ENCODE data around the gene TUSC2. TPM values are rescaled to one million over a fixed set of nuclear protein-coding genes. Genes with fewer than 3 reads are reported as not detected.

TUSC2 gene
- total RNA-seq, 1 experiment from 2014 or later = 38.3 TPM

DNA sequence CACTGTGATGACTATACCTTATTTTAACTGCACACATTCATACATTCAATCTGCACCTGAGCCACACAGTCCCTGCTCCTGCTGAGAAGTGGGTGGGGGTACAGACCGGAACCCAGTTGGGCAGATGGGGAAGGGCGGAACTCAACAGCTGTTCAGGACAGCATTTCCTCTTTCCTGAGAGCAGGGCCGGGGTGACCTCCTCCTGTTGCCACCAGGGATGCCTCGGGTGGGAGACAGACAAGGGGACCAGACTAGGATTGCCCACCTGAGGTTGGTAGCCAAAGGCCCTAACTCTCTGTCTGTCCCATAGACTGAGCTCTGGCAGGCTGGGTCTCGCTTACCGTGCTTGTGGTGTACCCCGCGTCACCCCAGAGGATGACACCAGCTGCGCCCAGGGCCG is 9.4 kb downstream of the TUSC2 start:
- Mint-ChIP-seq H3K27ac (ENCODE audit: unreplicated experiment) (no peak overlapping the region), H3K4me3 (ENCODE audit: unreplicated experiment) (no peak overlapping the region), H3K27me3 (ENCODE audit: insufficient read depth, unreplicated experiment) (no peaks in the 10 kb centered on the region), H3K4me1 (ENCODE audit: low read depth, unreplicated experiment) (peaks cover 17% of the 10 kb centered on the region), H3K36me3 (ENCODE audit: insufficient read depth, unreplicated experiment) (peaks cover 46% of the 10 kb centered on the region), H3K9me3 (ENCODE audit: unreplicated experiment) (no peaks in the 10 kb centered on the region)
- no peaks in the 10 kb centered on the region for H3K27me3 ChIP-seq (replicated peaks; ENCODE audit: control insufficient read depth, insufficient read depth, low read length)
- H3K9me3 ChIP-seq = no peaks in the 10 kb centered on the region
- peaks cover 25% of the 10 kb centered on the region for H3K4me1 ChIP-seq
- no TSS peak for BruUV-seq (replicated peaks)
- TF ChIP-seq, protein P1, sequence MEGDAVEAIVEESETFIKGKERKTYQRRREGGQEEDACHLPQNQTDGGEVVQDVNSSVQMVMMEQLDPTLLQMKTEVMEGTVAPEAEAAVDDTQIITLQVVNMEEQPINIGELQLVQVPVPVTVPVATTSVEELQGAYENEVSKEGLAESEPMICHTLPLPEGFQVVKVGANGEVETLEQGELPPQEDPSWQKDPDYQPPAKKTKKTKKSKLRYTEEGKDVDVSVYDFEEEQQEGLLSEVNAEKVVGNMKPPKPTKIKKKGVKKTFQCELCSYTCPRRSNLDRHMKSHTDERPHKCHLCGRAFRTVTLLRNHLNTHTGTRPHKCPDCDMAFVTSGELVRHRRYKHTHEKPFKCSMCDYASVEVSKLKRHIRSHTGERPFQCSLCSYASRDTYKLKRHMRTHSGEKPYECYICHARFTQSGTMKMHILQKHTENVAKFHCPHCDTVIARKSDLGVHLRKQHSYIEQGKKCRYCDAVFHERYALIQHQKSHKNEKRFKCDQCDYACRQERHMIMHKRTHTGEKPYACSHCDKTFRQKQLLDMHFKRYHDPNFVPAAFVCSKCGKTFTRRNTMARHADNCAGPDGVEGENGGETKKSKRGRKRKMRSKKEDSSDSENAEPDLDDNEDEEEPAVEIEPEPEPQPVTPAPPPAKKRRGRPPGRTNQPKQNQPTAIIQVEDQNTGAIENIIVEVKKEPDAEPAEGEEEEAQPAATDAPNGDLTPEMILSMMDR (IDR thresholded peaks at IDR 0.05; ENCODE audit: insufficient read depth in 1 of 2, low read depth in 1 of 2, low read length in 1 of 2, severe bottlenecking in 1 of 2, unreplicated experiment in 1 of 2) = no peak
- ChIA-PET CTCF (no interaction called here), POLR2A (no interaction called here)
- intact Hi-C loops (cut with micrococcal nuclease; ENCODE audit: unreplicated experiment) = no loop called here
- DNase-seq = no peak
- peaks cover 4% of the 10 kb centered on the region for H3K36me3 ChIP-seq (ENCODE audit: control insufficient read depth, insufficient read depth, low read length)
- no peak overlapping the region for H3K4me3 ChIP-seq (ENCODE audit: low read depth, low read length)

DNA sequence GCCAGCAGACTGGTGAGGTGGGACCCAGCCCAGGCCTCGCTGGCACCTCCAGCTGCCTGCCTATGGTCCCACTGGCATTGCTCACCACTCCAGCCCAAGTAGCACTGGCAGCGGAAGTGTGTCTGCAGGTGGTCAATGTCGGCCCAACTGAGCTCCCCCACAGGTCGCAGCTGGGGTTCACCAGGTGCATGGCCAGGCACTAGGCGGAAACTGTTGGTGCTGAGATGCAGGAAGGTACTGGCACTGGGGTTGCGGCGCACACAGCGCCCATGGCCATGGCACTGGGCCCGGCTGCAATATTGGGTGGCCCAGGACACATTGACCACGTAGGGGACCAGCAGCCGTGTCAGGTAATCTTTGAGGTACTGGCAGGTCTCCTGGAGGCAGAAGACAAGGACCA is 9.9 kb downstream of the TUSC2 start:
- Histone ChIP-seq H3K9me3 (no peaks in the 10 kb centered on the region), H3K36me3 (ENCODE audit: control insufficient read depth, insufficient read depth, low read length) (peaks cover 4% of the 10 kb centered on the region), H3K4me1 (peaks cover 25% of the 10 kb centered on the region), H3K4me3 (ENCODE audit: low read depth, low read length) (no peak overlapping the region), H3K27me3 (replicated peaks; ENCODE audit: control insufficient read depth, insufficient read depth, low read length) (no peaks in the 10 kb centered on the region)
- no peak for DNase-seq
- CTCF ChIA-PET = no interaction called here
- Mint-ChIP-seq H3K4me1 (ENCODE audit: low read depth, unreplicated experiment) (peaks cover 17% of the 10 kb centered on the region), H3K27ac (ENCODE audit: unreplicated experiment) (no peak overlapping the region), H3K36me3 (ENCODE audit: insufficient read depth, unreplicated experiment) (peaks cover 47% of the 10 kb centered on the region), H3K9me3 (ENCODE audit: unreplicated experiment) (no peaks in the 10 kb centered on the region), H3K4me3 (ENCODE audit: unreplicated experiment) (no peak overlapping the region), H3K27me3 (ENCODE audit: insufficient read depth, unreplicated experiment) (no peaks in the 10 kb centered on the region)
- POLR2A ChIA-PET = no interaction called here
- no TSS peak for BruUV-seq (replicated peaks)
- TF ChIP-seq, protein P1 (IDR thresholded peaks at IDR 0.05; ENCODE audit: insufficient read depth in 1 of 2, low read depth in 1 of 2, low read length in 1 of 2, severe bottlenecking in 1 of 2, unreplicated experiment in 1 of 2) = no peak
- intact Hi-C loops (cut with micrococcal nuclease; ENCODE audit: unreplicated experiment) = no loop called here

DNA sequence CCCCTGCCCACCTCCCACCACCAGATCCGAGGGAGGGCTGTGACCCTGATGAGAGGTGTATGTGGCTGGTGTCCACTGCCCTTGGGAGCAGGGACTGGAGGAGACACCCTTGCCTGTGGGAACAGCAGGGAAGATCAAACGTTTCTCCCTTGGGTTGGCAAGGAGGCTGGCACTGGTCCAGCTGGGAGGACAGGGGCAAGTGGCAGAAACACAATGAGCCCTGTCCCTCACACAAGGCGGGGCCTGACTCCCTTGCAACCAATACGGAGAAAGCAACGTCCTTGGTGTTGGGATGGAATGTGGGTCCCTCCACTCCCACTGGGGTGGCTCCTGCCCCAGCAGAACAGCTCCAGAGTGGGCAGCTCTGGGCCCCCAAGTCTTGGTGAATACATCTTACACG is 10.7 kb downstream of the TUSC2 start:
- no peak for DNase-seq
- Mint-ChIP-seq H3K4me3 (ENCODE audit: unreplicated experiment) (no peak overlapping the region), H3K36me3 (ENCODE audit: insufficient read depth, unreplicated experiment) (peaks cover 47% of the 10 kb centered on the region)

More for the DNA sequence above, 10.7 kb downstream of the TUSC2 start:
- Mint-ChIP-seq H3K27ac (ENCODE audit: unreplicated experiment) (peak overlapping the region; percentile 82), H3K9me3 (ENCODE audit: unreplicated experiment) (no peaks in the 10 kb centered on the region), H3K4me1 (ENCODE audit: low read depth, unreplicated experiment) (peaks cover 17% of the 10 kb centered on the region), H3K27me3 (ENCODE audit: insufficient read depth, unreplicated experiment) (no peaks in the 10 kb centered on the region)
- intact Hi-C loops (cut with micrococcal nuclease; ENCODE audit: unreplicated experiment) = no loop called here
- ChIA-PET CTCF (no interaction called here), POLR2A (interaction anchor here (1.0 kb wide), 1 partner anchor 20 kb away, joined by 4 read pairs; no protein-coding TSS in a partner anchor)
- Histone ChIP-seq H3K4me3 (ENCODE audit: low read depth, low read length) (no peak overlapping the region), H3K27me3 (replicated peaks; ENCODE audit: control insufficient read depth, insufficient read depth, low read length) (no peaks in the 10 kb centered on the region), H3K9me3 (no peaks in the 10 kb centered on the region), H3K36me3 (ENCODE audit: control insufficient read depth, insufficient read depth, low read length) (peaks cover 4% of the 10 kb centered on the region), H3K4me1 (peaks cover 23% of the 10 kb centered on the region)
- BruUV-seq (replicated peaks) = no TSS peak
- TF ChIP-seq, protein P1 (IDR thresholded peaks at IDR 0.05; ENCODE audit: insufficient read depth in 1 of 2, low read depth in 1 of 2, low read length in 1 of 2, severe bottlenecking in 1 of 2, unreplicated experiment in 1 of 2) = no peak
